ENCODE results near the gene GPR3. TPM values are rescaled to one million over a fixed set of nuclear protein-coding genes. Genes with fewer than 3 reads are reported as not detected.

Gene GPR3
- total RNA-seq, 1 experiment from 2014 or later: 0.65 TPM

DNA sequence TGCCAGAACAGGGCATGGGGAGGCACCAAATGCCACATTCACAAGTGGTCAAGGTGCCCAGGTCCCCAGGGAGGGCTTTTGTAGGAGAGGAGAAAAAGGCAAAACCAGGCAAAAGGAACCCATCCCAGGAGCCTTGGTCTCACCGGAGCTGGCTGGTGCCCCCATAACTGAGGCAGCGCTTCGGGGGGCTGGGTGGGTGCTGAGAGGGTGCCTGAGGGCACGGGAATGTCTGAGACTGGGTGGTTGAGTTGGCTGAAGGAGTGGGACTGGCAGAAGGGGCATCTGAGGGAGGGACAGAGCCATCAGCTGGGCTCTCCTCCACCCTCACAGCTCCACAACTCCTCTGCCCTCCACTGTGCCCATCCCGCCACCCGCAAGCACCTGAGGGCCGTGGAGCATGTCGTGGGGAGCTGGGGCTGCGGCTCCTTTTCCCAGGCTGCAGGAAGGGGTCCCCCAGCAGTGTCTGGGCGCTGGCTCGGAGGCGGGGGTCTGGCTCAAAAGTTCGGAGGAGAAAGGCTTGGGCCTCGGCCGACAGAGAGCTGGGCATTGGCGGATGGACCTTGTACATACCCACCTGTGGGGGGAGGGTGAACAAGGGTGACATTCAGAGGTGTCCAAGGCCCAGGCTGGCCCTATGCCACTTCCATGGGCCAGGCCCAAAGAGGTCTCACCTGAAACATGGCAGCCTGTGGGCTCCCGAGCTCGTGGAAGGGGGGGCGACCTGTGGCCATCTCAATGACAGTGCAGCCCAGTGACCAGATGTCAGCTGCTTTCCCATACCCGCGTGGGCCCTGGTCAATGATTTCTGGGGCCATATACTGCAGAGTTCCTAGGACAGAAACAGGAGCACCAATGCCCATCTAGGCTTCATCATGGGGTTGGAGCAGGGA, 34.1 kb upstream of the GPR3 start:
- Mint-ChIP-seq H3K4me1 (ENCODE audit: insufficient read depth, unreplicated experiment) (peaks cover 4% of the 10 kb centered on the region), H3K27me3 (ENCODE audit: insufficient read depth, unreplicated experiment) (no peaks in the 10 kb centered on the region), H3K9me3 (ENCODE audit: unreplicated experiment) (no peaks in the 10 kb centered on the region), H3K36me3 (ENCODE audit: insufficient read depth, unreplicated experiment) (peaks cover 68% of the 10 kb centered on the region), H3K27ac (ENCODE audit: low read depth, unreplicated experiment) (no peak overlapping the region), H3K4me3 (ENCODE audit: unreplicated experiment) (no peak overlapping the region)
- POLR2A ChIA-PET: interaction anchor here (3.6 kb wide), 1 partner anchor 15 kb away, joined by 15 read pairs; the partner anchor contains the start of gene SYTL1
- no peak for DNase-seq (ENCODE audit: unreplicated experiment)
- no TSS peak for BruUV-seq (replicated peaks)
- TF ChIP-seq CTCF (IDR thresholded peaks at IDR 0.05; ENCODE audit: unreplicated experiment): no peak
- intact Hi-C loops (cut with micrococcal nuclease): no loop called here
- CTCF ChIA-PET: interaction anchor here (0.6 to 4.1 kb wide), 10 partner anchors 8 to 57 kb away, joined by 3 to 45 read pairs (median 8); partner anchors contain the start of genes CD164L2, MAP3K6 and SYTL1

GRCh38 chr1:27358928-27359313, 33.5 kb upstream of the GPR3 start:
- Mint-ChIP-seq H3K4me1 (ENCODE audit: insufficient read depth, unreplicated experiment) (peaks cover 4% of the 10 kb centered on the region), H3K36me3 (ENCODE audit: insufficient read depth, unreplicated experiment) (peaks cover 68% of the 10 kb centered on the region), H3K27ac (ENCODE audit: low read depth, unreplicated experiment) (no peak overlapping the region), H3K9me3 (ENCODE audit: unreplicated experiment) (no peaks in the 10 kb centered on the region), H3K27me3 (ENCODE audit: insufficient read depth, unreplicated experiment) (no peaks in the 10 kb centered on the region), H3K4me3 (ENCODE audit: unreplicated experiment) (no peak overlapping the region)
- DNase-seq (ENCODE audit: unreplicated experiment): no peak
- intact Hi-C loops (cut with micrococcal nuclease): no loop called here
- BruUV-seq (replicated peaks): no TSS peak
- ChIA-PET POLR2A (interaction anchor here (3.6 kb wide), 1 partner anchor 16 kb away, joined by 15 read pairs; the partner anchor contains the start of gene SYTL1), CTCF (interaction anchor here (0.6 to 4.1 kb wide), 6 partner anchors 14 to 58 kb away, joined by 3 to 45 read pairs (median 12); partner anchors contain the start of gene SYTL1)
- no peak for TF ChIP-seq CTCF (IDR thresholded peaks at IDR 0.05; ENCODE audit: unreplicated experiment)

DNA sequence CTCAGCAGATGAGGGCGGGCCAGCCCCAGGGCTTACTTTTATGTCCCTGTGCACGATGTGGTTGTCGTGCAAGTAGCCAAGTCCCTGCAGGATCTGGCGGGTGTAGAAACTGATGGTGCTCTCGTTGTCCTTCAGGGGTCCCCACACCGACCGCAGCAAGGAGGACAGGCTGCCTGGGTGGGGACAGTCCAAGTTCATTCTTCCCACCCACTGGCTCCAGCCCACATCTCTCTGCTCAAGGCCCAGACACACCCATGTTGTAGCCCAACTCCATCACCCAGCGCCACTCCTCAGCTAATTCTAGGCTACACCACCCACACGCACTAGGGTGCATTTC, 32.6 kb upstream of the GPR3 start:
- H3K9me3 Mint-ChIP-seq (ENCODE audit: unreplicated experiment): no peaks in the 10 kb centered on the region
- intact Hi-C loops (cut with micrococcal nuclease): no loop called here

More for the DNA sequence above, 32.6 kb upstream of the GPR3 start:
- H3K27ac Mint-ChIP-seq (ENCODE audit: low read depth, unreplicated experiment): no peak overlapping the region
- POLR2A ChIA-PET: no interaction called here
- no TSS peak for BruUV-seq (replicated peaks)
- CTCF ChIA-PET: interaction anchor here (0.6 to 0.9 kb wide), 3 partner anchors 35 to 594 kb away, joined by 3 read pairs; no protein-coding TSS in a partner anchor
- H3K4me3 Mint-ChIP-seq (ENCODE audit: unreplicated experiment): no peak overlapping the region
- TF ChIP-seq CTCF (IDR thresholded peaks at IDR 0.05; ENCODE audit: unreplicated experiment): no peak
- H3K36me3 Mint-ChIP-seq (ENCODE audit: insufficient read depth, unreplicated experiment): peaks cover 62% of the 10 kb centered on the region
- no peaks in the 10 kb centered on the region for H3K27me3 Mint-ChIP-seq (ENCODE audit: insufficient read depth, unreplicated experiment)
- DNase-seq (ENCODE audit: unreplicated experiment): no peak
- peaks cover 10% of the 10 kb centered on the region for H3K4me1 Mint-ChIP-seq (ENCODE audit: insufficient read depth, unreplicated experiment)
